HG03097 (cell line): ENCODE data around the gene MAML3.

Experiments
- ATAC-seq: cut with Tn5 transposase; IDR thresholded peaks from one replicate; pipeline ENCODE4 v1.9.1; 2021; ENCODE audit not compliant: unreplicated experiment, low FRiP score

Gene MAML3

GRCh38 chr4:139825523-139826014, 328.4 kb downstream of the MAML3 start:
- ATAC-seq = no peak

GRCh38 chr4:139824882-139825522, 329.0 kb downstream of the MAML3 start:
- ATAC-seq = no peak

- ATAC-seq = no peak
Measured at GRCh38 chr4:139823746-139824145, 330.2 kb downstream of the MAML3 start.

GRCh38 chr4:139823345-139823744, 330.6 kb downstream of the MAML3 start:
- no peak for ATAC-seq

GRCh38 chr4:139822391-139822790, 331.6 kb downstream of the MAML3 start:
- ATAC-seq = no peak

GRCh38 chr4:139819082-139819481, 334.9 kb downstream of the MAML3 start:
- no peak for ATAC-seq

GRCh38 chr4:139817657-139818452, 336.1 kb downstream of the MAML3 start:
- ATAC-seq = no peak

GRCh38 chr4:139816856-139817255, 337.1 kb downstream of the MAML3 start:
- ATAC-seq = no peak

- no peak for ATAC-seq
Measured at GRCh38 chr4:139815778-139816601, 338.0 kb downstream of the MAML3 start.

- ATAC-seq = no peak
Measured at GRCh38 chr4:139814323-139815015, 339.5 kb downstream of the MAML3 start.

GRCh38 chr4:139813881-139814280, 340.1 kb downstream of the MAML3 start:
- no peak for ATAC-seq

GRCh38 chr4:139810710-139811109, 343.3 kb downstream of the MAML3 start:
- no peak for ATAC-seq

GRCh38 chr4:139809757-139810140, 344.2 kb downstream of the MAML3 start:
- no peak for ATAC-seq

- ATAC-seq = no peak
Measured at GRCh38 chr4:139808808-139809756, 344.9 kb downstream of the MAML3 start.

- ATAC-seq = no peak
Measured at GRCh38 chr4:139808381-139808807, 345.6 kb downstream of the MAML3 start.

- no peak for ATAC-seq
Measured at GRCh38 chr4:139807483-139807882, 346.5 kb downstream of the MAML3 start.

GRCh38 chr4:139806929-139807328, 347.1 kb downstream of the MAML3 start:
- ATAC-seq = no peak

- ATAC-seq = no peak
Measured at GRCh38 chr4:139802931-139803330, 351.1 kb downstream of the MAML3 start.

- ATAC-seq = no peak
Measured at GRCh38 chr4:139802488-139802887, 351.5 kb downstream of the MAML3 start.
